Bronchial epithelial cell (primary cell): ENCODE data around the gene CD46. TPM values are rescaled to one million over a fixed set of nuclear protein-coding genes. Genes with fewer than 3 reads are reported as not detected.

Source experiments
- DNase-seq: peaks from one replicate; pipeline ENCODE4 v3.0.0-alpha.2; 2010; ENCODE audit warnings: low read depth
- FAIRE-seq: peaks from 2 replicates; lab custom pipeline; 2011; peaks lifted over from hg19 to GRCh38; lab: Jason Lieb, UNC
- H3K27me3 ChIP-seq: 2 replicates; pipeline ENCODE4 v1.5.1; 2011; ENCODE audit warnings: low read length; ENCODE audit not compliant: control insufficient read depth, insufficient read depth
- H3K36me3 ChIP-seq: 2 replicates; pipeline ENCODE4 v1.5.1; 2011; ENCODE audit warnings: low read length; ENCODE audit not compliant: control insufficient read depth, insufficient read depth
- H3K4me3 ChIP-seq: 2 replicates; pipeline ENCODE4 v1.5.1; 2011; ENCODE audit warnings: mild to moderate bottlenecking, low read depth, low read length, control low read depth
- CTCF ChIP-seq: IDR thresholded peaks from 2 replicates; pipeline ENCODE4 v1.5.1; 2011; ENCODE audit warnings: mild to moderate bottlenecking, moderate library complexity, low read length, control low read depth, inconsistent platforms; ENCODE audit not compliant: insufficient read depth, severe bottlenecking
- total RNA-seq: library from RNA; depleted of rRNA; stranded (reverse); fragments of >200 nt; gene quantifications from 2 replicates; pipeline ENCODE4 v1.2.1, GENCODE V29; 2014

CD46 gene
- total RNA-seq, 1 donor from 2014 or later: 128 TPM

GRCh38 chr1:207835958-207836357 is 84.1 kb downstream of the CD46 start:
- Histone ChIP-seq H3K27me3 (no peaks in the 10 kb centered on the region), H3K4me3 (no peak overlapping the region), H3K36me3 (peaks cover 1% of the 10 kb centered on the region)
- DNase-seq: no peak
- TF ChIP-seq CTCF: no peak
- peak; percentile 58 for FAIRE-seq

GRCh38 chr1:207836591-207837347 is 84.9 kb downstream of the CD46 start:
- DNase-seq (no peak), FAIRE-seq (peak; percentile 73)
- H3K4me3 ChIP-seq: no peak overlapping the region
- TF ChIP-seq CTCF: no peak
- H3K36me3 ChIP-seq: peaks cover 3% of the 10 kb centered on the region
- no peaks in the 10 kb centered on the region for H3K27me3 ChIP-seq

- H3K36me3 ChIP-seq: peaks cover 3% of the 10 kb centered on the region
- DNase-seq: no peak
- FAIRE-seq: no peak
Measured at GRCh38 chr1:207837673-207838072, 85.8 kb downstream of the CD46 start.

GRCh38 chr1:207838156-207839082 is 86.6 kb downstream of the CD46 start:
- Histone ChIP-seq H3K36me3 (peaks cover 3% of the 10 kb centered on the region), H3K27me3 (no peaks in the 10 kb centered on the region), H3K4me3 (no peak overlapping the region)
- DNase-seq: peak; percentile 70
- FAIRE-seq: no peak
- TF ChIP-seq CTCF: no peak

More at GRCh38 chr1:207837673-207838072, 85.8 kb downstream of the CD46 start:
- Histone ChIP-seq H3K27me3 (no peaks in the 10 kb centered on the region), H3K4me3 (no peak overlapping the region)
- no peak for TF ChIP-seq CTCF

GRCh38 chr1:207839083-207839413 is 87.2 kb downstream of the CD46 start:
- DNase-seq (no peak), FAIRE-seq (no peak)
- no peak for TF ChIP-seq CTCF
- no peaks in the 10 kb centered on the region for H3K27me3 ChIP-seq
- H3K4me3 ChIP-seq: no peak overlapping the region
- peaks cover 5% of the 10 kb centered on the region for H3K36me3 ChIP-seq
